CD8-positive, alpha-beta memory T cell (primary cell): ENCODE data around the gene LITAFD. TPM values are rescaled to one million over a fixed set of nuclear protein-coding genes. Genes with fewer than 3 reads are reported as not detected.
A peak's percentile ranks its signal among the peaks of the same experiment; 100 is the strongest.
"Not testable (repeated sequence)": the region's sequence is repeated elsewhere in the genome, so short reads cannot be mapped to it uniquely, and the experiment has no call there.

Experiments
- CTCF ChIA-PET: fragments of 350-600 bp; sonication (Branson Sonifier 250); formaldehyde crosslinking; loops from one replicate; lab custom pipeline; 2021; ENCODE audit warnings: antibody characterized with exemption; lab: Charles Lee
- POLR2A ChIA-PET: fragments of 350-600 bp; sonication (Branson Sonifier 250); formaldehyde crosslinking; loops from one replicate; lab custom pipeline; 2021; ENCODE audit warnings: antibody characterized with exemption; lab: Charles Lee
- DNase-seq, 5 donors: peaks; one replicate each; pipeline versions ENCODE4 v3.0.0 to v3.0.0-alpha.2; 2020 to 2022; ENCODE audit warnings: mixed read lengths in 1 of 5
- H3K27ac ChIP-seq: one replicate; pipeline ENCODE4 v1.7.0; 2013; ENCODE audit warnings: low read depth, mild to moderate bottlenecking, low read length, moderate library complexity
- H3K27me3 ChIP-seq: 2 replicates; pipeline ENCODE4 v1.7.0; 2013; ENCODE audit warnings: low read length, mild to moderate bottlenecking; ENCODE audit not compliant: insufficient read depth, poor library complexity, severe bottlenecking
- H3K36me3 ChIP-seq: 2 replicates; pipeline ENCODE4 v1.7.0; 2013; ENCODE audit warnings: mild to moderate bottlenecking, low read length, moderate library complexity; ENCODE audit not compliant: insufficient read depth
- H3K4me1 ChIP-seq: 2 replicates; pipeline ENCODE4 v1.7.0; 2013; ENCODE audit warnings: mild to moderate bottlenecking, low read length, moderate library complexity; ENCODE audit not compliant: insufficient read depth
- H3K4me3 ChIP-seq: 2 replicates; pipeline ENCODE4 v1.7.0; 2013; ENCODE audit warnings: mild to moderate bottlenecking, low read length
- H3K9me3 ChIP-seq: 2 replicates; pipeline ENCODE4 v1.7.0; 2013; ENCODE audit warnings: mild to moderate bottlenecking, low read length
- H3K27ac Mint-ChIP-seq, 8 donors: one replicate each; pipeline ENCODE4 v1.8.0; 2020 to 2021; ENCODE audit warnings: mixed read lengths in 8 of 8, mild to moderate bottlenecking in 6 of 8, inconsistent platforms in 3 of 8, moderate library complexity in 3 of 8
- H3K27me3 Mint-ChIP-seq, 2 donors: one replicate each; pipeline ENCODE4 v1.8.0; 2020 to 2021; ENCODE audit warnings: mixed read lengths in 2 of 2, mild to moderate bottlenecking in 1 of 2, moderate library complexity in 1 of 2
- H3K36me3 Mint-ChIP-seq, 3 donors: one replicate each; pipeline ENCODE4 v1.8.0; 2020 to 2021; ENCODE audit warnings: mixed read lengths in 3 of 3, inconsistent platforms in 1 of 3, mild to moderate bottlenecking in 1 of 3
- H3K4me1 Mint-ChIP-seq, 3 donors: one replicate each; pipeline ENCODE4 v1.8.0; 2020 to 2021; ENCODE audit warnings: mixed read lengths in 3 of 3, inconsistent platforms in 1 of 3, mild to moderate bottlenecking in 1 of 3
- H3K4me3 Mint-ChIP-seq, 7 donors: one replicate each; pipeline ENCODE4 v1.8.0; 2020 to 2021; ENCODE audit warnings: mixed read lengths in 7 of 7, mild to moderate bottlenecking in 6 of 7, moderate library complexity in 4 of 7, inconsistent platforms in 2 of 7
- H3K9me3 Mint-ChIP-seq, 5 donors: one replicate each; pipeline ENCODE4 v1.8.0; 2020 to 2022; ENCODE audit warnings: mixed read lengths in 5 of 5, mild to moderate bottlenecking in 3 of 5, moderate library complexity in 2 of 5, inconsistent platforms in 1 of 5
- polyA plus RNA-seq: library from polyadenylated mRNA; unstranded; fragments of 300-500 nt; fragmentation: Illumina TruSeq; gene quantifications from one replicate; pipeline ENCODE4 v1.2.3, GENCODE V29; 2021
- total RNA-seq, 2 experiments: library from RNA; stranded (reverse); gene quantifications; one replicate each; pipeline ENCODE4 v1.2.3, GENCODE V29; 2021

Gene LITAFD
- total RNA-seq (not detected), polyA plus RNA-seq (not detected)

GRCh38 chr16:8882041-8882617 is at the start of gene LITAFD:
Gene LITAFD (plus strand): TSS chr16:8882351. CDS start chr16:8884356, 2,005 bp downstream.
- no peak within 1 kb of the TSS for H3K4me3 Mint-ChIP-seq
- ChIA-PET CTCF (interaction anchor here (1.4 to 5.0 kb wide), 6 partner anchors 9 to 315 kb away, joined by 3 to 51 read pairs (median 9); partner anchors contain the start of gene CARHSP1), POLR2A (no interaction called here)
- H3K27me3 Mint-ChIP-seq: peaks cover 10 to 16% of the 10 kb centered on the region in 2 donors
- peaks cover 22 to 28% (median 25%) of the 10 kb centered on the region in 3 donors for H3K4me1 Mint-ChIP-seq
- no peaks in the 10 kb centered on the region for H3K9me3 Mint-ChIP-seq
- Histone ChIP-seq H3K9me3 (no peaks in the 10 kb centered on the region), H3K27ac (no peak within 1 kb of the TSS), H3K36me3 (no peaks in the 10 kb centered on the region), H3K4me3 (no peak within 1 kb of the TSS), H3K4me1 (peaks cover 11% of the 10 kb centered on the region), H3K27me3 (no peaks in the 10 kb centered on the region)
- peak within 1 kb of the TSS in 1 of 8 donors; percentile 72 for H3K27ac Mint-ChIP-seq
- no peak for DNase-seq
- no peaks in the 10 kb centered on the region for H3K36me3 Mint-ChIP-seq

- peak overlapping the region in 4 of 8 donors; percentile 46 to 94 (median 69) for H3K27ac Mint-ChIP-seq
- Histone ChIP-seq H3K9me3 (no peaks in the 10 kb centered on the region), H3K4me3 (no peak overlapping the region), H3K4me1 (no peaks in the 10 kb centered on the region), H3K27ac (no peak overlapping the region), H3K27me3 (no peaks in the 10 kb centered on the region), H3K36me3 (peaks cover 18% of the 10 kb centered on the region)
- CTCF ChIA-PET: no interaction called here
- H3K36me3 Mint-ChIP-seq: peaks cover 5 to 41% (median 8%) of the 10 kb centered on the region in 3 donors
- H3K4me1 Mint-ChIP-seq: peaks cover 19 to 28% (median 27%) of the 10 kb centered on the region in 3 donors
- POLR2A ChIA-PET: no interaction called here
- no peaks in the 10 kb centered on the region for H3K9me3 Mint-ChIP-seq
- H3K4me3 Mint-ChIP-seq: peak overlapping the region in 1 of 7 donors; percentile 82
- no peaks in the 10 kb centered on the region for H3K27me3 Mint-ChIP-seq
- no peak for DNase-seq
These were observed 49.4 kb upstream of the LITAFD start for GRCh38 chr16:8832717-8833105.

- H3K27me3 ChIP-seq, CTCF ChIA-PET, H3K36me3 ChIP-seq, H3K4me3 Mint-ChIP-seq, H3K4me3 ChIP-seq, POLR2A ChIA-PET, H3K9me3 ChIP-seq, H3K36me3 Mint-ChIP-seq, H3K4me1 ChIP-seq, H3K27me3 Mint-ChIP-seq, H3K9me3 Mint-ChIP-seq, DNase-seq, H3K27ac Mint-ChIP-seq, H3K27ac ChIP-seq: not testable (repeated sequence)
- peaks cover 17 to 26% (median 18%) of the 10 kb centered on the region in 3 donors for H3K4me1 Mint-ChIP-seq
These were observed 45.4 kb upstream of the LITAFD start for GRCh38 chr16:8836797-8837196.

- H3K4me1 ChIP-seq, DNase-seq, H3K36me3 ChIP-seq, H3K27ac ChIP-seq, H3K4me3 ChIP-seq, CTCF ChIA-PET, H3K9me3 Mint-ChIP-seq, H3K27ac Mint-ChIP-seq, H3K27me3 Mint-ChIP-seq, H3K4me3 Mint-ChIP-seq, H3K27me3 ChIP-seq, POLR2A ChIA-PET, H3K9me3 ChIP-seq, H3K36me3 Mint-ChIP-seq: not testable (repeated sequence)
- H3K4me1 Mint-ChIP-seq: peaks cover 11 to 26% (median 15%) of the 10 kb centered on the region in 3 donors
These were observed 44.6 kb upstream of the LITAFD start for GRCh38 chr16:8837594-8837993.

- H3K9me3 Mint-ChIP-seq, H3K4me3 ChIP-seq, H3K4me1 ChIP-seq, H3K27ac ChIP-seq, H3K9me3 ChIP-seq, POLR2A ChIA-PET, H3K36me3 ChIP-seq, DNase-seq, CTCF ChIA-PET, H3K27me3 ChIP-seq, H3K27me3 Mint-ChIP-seq, H3K4me3 Mint-ChIP-seq, H3K36me3 Mint-ChIP-seq: not testable (repeated sequence)
- H3K4me1 Mint-ChIP-seq: peaks cover 0 to 13% (median 6%) of the 10 kb centered on the region in 3 donors
- H3K27ac Mint-ChIP-seq: peak overlapping the region in 6 of 8 donors; percentile 8 to 80 (median 40)
These were observed 40.1 kb upstream of the LITAFD start for GRCh38 chr16:8842016-8842415.

- H3K4me3 Mint-ChIP-seq, H3K4me3 ChIP-seq, H3K27me3 ChIP-seq, H3K9me3 Mint-ChIP-seq, H3K4me1 ChIP-seq, H3K36me3 ChIP-seq, CTCF ChIA-PET, H3K27ac ChIP-seq, H3K27me3 Mint-ChIP-seq, H3K9me3 ChIP-seq, POLR2A ChIA-PET, DNase-seq: not testable (repeated sequence)
- peaks cover 0 to 13% (median 6%) of the 10 kb centered on the region in 3 donors for H3K4me1 Mint-ChIP-seq
- peaks cover 0 to 19% (median 0%) of the 10 kb centered on the region in 3 donors for H3K36me3 Mint-ChIP-seq
- peak overlapping the region in 3 of 8 donors; percentile 11 to 86 (median 30) for H3K27ac Mint-ChIP-seq
These were observed 38.9 kb upstream of the LITAFD start for GRCh38 chr16:8843296-8843695.

GRCh38 chr16:8845699-8846298 is 36.4 kb upstream of the LITAFD start:
- H3K27me3 ChIP-seq: no peaks in the 10 kb centered on the region

GRCh38 chr16:8846401-8846932 is 35.7 kb upstream of the LITAFD start:
- no peak for DNase-seq
- CTCF ChIA-PET: no interaction called here
- H3K9me3 ChIP-seq: no peaks in the 10 kb centered on the region
- H3K36me3 ChIP-seq: no peaks in the 10 kb centered on the region
- no peaks in the 10 kb centered on the region for H3K27me3 ChIP-seq
- H3K27ac Mint-ChIP-seq: no peak overlapping the region
- no peak overlapping the region for H3K4me3 Mint-ChIP-seq
- no peaks in the 10 kb centered on the region for H3K4me1 ChIP-seq
- no peaks in the 10 kb centered on the region for H3K9me3 Mint-ChIP-seq
- H3K27ac ChIP-seq: no peak overlapping the region
- peaks cover 13 to 23% (median 16%) of the 10 kb centered on the region in 3 donors for H3K4me1 Mint-ChIP-seq
- no peak overlapping the region for H3K4me3 ChIP-seq
- peaks cover 0 to 48% (median 3%) of the 10 kb centered on the region in 3 donors for H3K36me3 Mint-ChIP-seq
- POLR2A ChIA-PET: no interaction called here
- H3K27me3 Mint-ChIP-seq: peaks cover 0 to 1% of the 10 kb centered on the region in 2 donors

More at GRCh38 chr16:8845699-8846298, 36.4 kb upstream of the LITAFD start:
- H3K4me3 Mint-ChIP-seq: no peak overlapping the region
- H3K27ac ChIP-seq: no peak overlapping the region
- peak overlapping the region in 1 of 8 donors; percentile 29 for H3K27ac Mint-ChIP-seq
- DNase-seq: no peak
- no peaks in the 10 kb centered on the region for H3K4me1 ChIP-seq
- no peaks in the 10 kb centered on the region for H3K9me3 Mint-ChIP-seq
- peaks cover 0 to 1% of the 10 kb centered on the region in 2 donors for H3K27me3 Mint-ChIP-seq
- H3K4me3 ChIP-seq: no peak overlapping the region
- H3K4me1 Mint-ChIP-seq: peaks cover 10 to 21% (median 14%) of the 10 kb centered on the region in 3 donors
- ChIA-PET CTCF (no interaction called here), POLR2A (no interaction called here)
- peaks cover 0 to 44% (median 3%) of the 10 kb centered on the region in 3 donors for H3K36me3 Mint-ChIP-seq
- H3K36me3 ChIP-seq: no peaks in the 10 kb centered on the region
- no peaks in the 10 kb centered on the region for H3K9me3 ChIP-seq
